Astrocyte of the cerebellum (primary cell): ENCODE results near the gene LIMCH1.

ENCODE experiments used
- DNase-seq: peaks from one replicate; pipeline ENCODE4 v3.0.0-alpha.2; 2011; ENCODE audit warnings: low read depth
- H3K4me3 ChIP-seq: 2 replicates; pipeline ENCODE4 v1.5.1; 2011; ENCODE audit warnings: mild to moderate bottlenecking, low read depth, low read length, moderate library complexity
- CTCF ChIP-seq: IDR thresholded peaks from 2 replicates; pipeline ENCODE4 v1.5.1; 2012; ENCODE audit warnings: low read length, low read depth, moderate library complexity, mild to moderate bottlenecking; ENCODE audit errors: missing control alignments
- in situ Hi-C: cut with HindIII; loops from 2 replicates; pipeline ENCODE4 v1.10.0; 2017; ENCODE audit warnings: low sequenced_read_pairs

LIMCH1 gene

DNA sequence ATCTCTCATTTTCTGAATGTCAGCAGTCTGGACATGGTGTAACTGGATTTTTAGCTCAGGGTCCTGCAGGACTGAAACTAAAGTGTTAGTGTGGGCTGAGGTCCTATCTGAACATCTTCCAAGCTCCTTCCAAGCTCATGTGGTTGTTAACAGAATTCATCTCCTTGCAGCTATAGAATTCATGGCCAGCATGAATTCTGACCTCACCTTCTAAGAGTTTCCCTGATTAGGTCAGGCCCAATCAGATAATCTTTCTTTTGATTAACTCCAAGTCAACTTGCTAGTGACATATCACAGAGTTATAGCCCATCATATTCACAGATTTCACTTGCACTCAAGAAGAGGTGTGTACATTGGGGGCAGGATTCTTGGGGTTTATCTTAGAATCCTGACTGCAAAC is 59.5 kb downstream of the LIMCH1 start:
- in situ Hi-C loops: no loop called here
- DNase-seq: no peak
- TF ChIP-seq CTCF: no peak
- H3K4me3 ChIP-seq: no peak overlapping the region

DNA sequence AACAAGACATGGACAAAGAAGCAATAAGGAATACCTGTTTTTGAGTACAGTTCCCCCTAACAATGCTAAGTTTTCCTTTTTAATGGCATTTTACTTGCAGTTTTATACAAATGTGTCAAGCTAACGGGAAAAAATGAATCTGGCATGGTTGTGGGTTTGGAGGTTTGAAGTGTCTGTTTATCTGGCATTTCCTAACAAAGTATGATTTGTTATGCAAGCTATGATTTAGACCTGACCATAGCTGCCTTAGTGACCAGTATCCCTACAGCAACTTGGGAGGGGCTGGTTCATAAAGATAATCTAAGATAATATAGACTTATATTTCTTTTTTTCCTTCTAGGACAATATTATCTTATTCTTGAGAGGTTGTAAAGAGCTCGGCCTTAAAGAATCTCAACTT is 60.6 kb downstream of the LIMCH1 start:
- in situ Hi-C loops: no loop called here
- no peak for TF ChIP-seq CTCF
- no peak for DNase-seq

GRCh38 chr4:41599192-41599786 is 61.3 kb downstream of the LIMCH1 start:
- no peak overlapping the region for H3K4me3 ChIP-seq
- no peak for TF ChIP-seq CTCF
- in situ Hi-C loops: no loop called here
- no peak for DNase-seq

More for the DNA sequence above, 60.6 kb downstream of the LIMCH1 start:
- H3K4me3 ChIP-seq: no peak overlapping the region

- DNase-seq: peak; percentile 59
- no peak overlapping the region for H3K4me3 ChIP-seq
- no peak for TF ChIP-seq CTCF
- in situ Hi-C loops: no loop called here
These were observed 62.4 kb downstream of the LIMCH1 start for GRCh38 chr4:41600243-41600912.

- no peak for DNase-seq
- no peak for TF ChIP-seq CTCF
- no peak overlapping the region for H3K4me3 ChIP-seq
- in situ Hi-C loops: no loop called here
These were observed 63.1 kb downstream of the LIMCH1 start for GRCh38 chr4:41601025-41601424.

GRCh38 chr4:41602113-41602512 is 64.2 kb downstream of the LIMCH1 start:
- no peak for TF ChIP-seq CTCF
- no peak overlapping the region for H3K4me3 ChIP-seq
- DNase-seq: no peak
- in situ Hi-C loops: no loop called here
